Measurements from ENCODE around the gene ZNF536.

Gene ZNF536

GRCh38 chr19:30371960-30372824 is at the start of gene ZNF536:
ZNF536 (plus strand) TSS chr19:30372384; CDS start chr19:30443563, 71,179 bp downstream.
- peak in 53 of 56 donors; percentile 21 to 90 (median 65) for DNase-seq

GRCh38 chr19:30322641-30323320 is 49.4 kb upstream of the ZNF536 start:
- DNase-seq: no peak

- DNase-seq: no peak
Measured at GRCh38 chr19:30323904-30324303, 48.3 kb upstream of the ZNF536 start.

- no peak for DNase-seq
Measured at GRCh38 chr19:30324982-30325381, 47.2 kb upstream of the ZNF536 start.

GRCh38 chr19:30325676-30326392 is 46.4 kb upstream of the ZNF536 start:
- DNase-seq: peak in 10 of 56 donors; percentile 10 to 38 (median 26)

- DNase-seq: no peak
Measured at GRCh38 chr19:30326393-30326710, 45.8 kb upstream of the ZNF536 start.

GRCh38 chr19:30327331-30327730 is 44.9 kb upstream of the ZNF536 start:
- DNase-seq: no peak

GRCh38 chr19:30328096-30328495 is 44.1 kb upstream of the ZNF536 start:
- DNase-seq: no peak

GRCh38 chr19:30330266-30330665 is 41.9 kb upstream of the ZNF536 start:
- DNase-seq: no peak

GRCh38 chr19:30332445-30333234 is 39.5 kb upstream of the ZNF536 start:
- no peak for DNase-seq

- DNase-seq: no peak
Measured at GRCh38 chr19:30333291-30334065, 38.7 kb upstream of the ZNF536 start.

- no peak for DNase-seq
Measured at GRCh38 chr19:30334841-30335240, 37.3 kb upstream of the ZNF536 start.

- peak in 1 of 56 donors; percentile 13 for DNase-seq
Measured at GRCh38 chr19:30335306-30335886, 36.8 kb upstream of the ZNF536 start.

- no peak for DNase-seq
Measured at GRCh38 chr19:30336290-30336689, 35.9 kb upstream of the ZNF536 start.

- DNase-seq: no peak
Measured at GRCh38 chr19:30338041-30338456, 34.1 kb upstream of the ZNF536 start.

GRCh38 chr19:30338878-30339623 is 33.1 kb upstream of the ZNF536 start:
- no peak for DNase-seq

GRCh38 chr19:30339624-30340525 is 32.3 kb upstream of the ZNF536 start:
- DNase-seq: no peak
